Activated T-cell treated with anti-CD3 and anti-CD28 coated beads, Interleukin-2, amount 50 U/mL, for 4 hours (primary cell): ENCODE measurements around the gene STRN3. TPM values are rescaled to one million over a fixed set of nuclear protein-coding genes. Genes with fewer than 3 reads are reported as not detected.
"Not testable (repeated sequence)": the region's sequence is repeated elsewhere in the genome, so short reads cannot be mapped to it uniquely, and the experiment has no call there.

ENCODE experiments used
- ATAC-seq, 2 donors: fragments of 200-7000 bp; cut with Tn5 transposase; one replicate each; pipeline ENCODE4 v1.10.0; 2021
- DNase-seq: peaks from one replicate; pipeline ENCODE4 v3.0.0-alpha.2; 2020
- H3K27me3 Mint-ChIP-seq: one replicate; pipeline ENCODE4 v1.8.0; 2021; ENCODE audit warnings: low read depth, mixed read lengths
- H3K36me3 Mint-ChIP-seq: one replicate; pipeline ENCODE4 v1.8.0; 2022; ENCODE audit warnings: mixed read lengths; ENCODE audit not compliant: insufficient read depth
- H3K4me1 Mint-ChIP-seq: one replicate; pipeline ENCODE4 v1.8.0; 2021; ENCODE audit warnings: low read depth, mixed read lengths
- H3K4me3 Mint-ChIP-seq: one replicate; pipeline ENCODE4 v1.8.0; 2021; ENCODE audit warnings: mild to moderate bottlenecking, moderate library complexity, mixed read lengths
- H3K9me3 Mint-ChIP-seq: one replicate; pipeline ENCODE4 v1.8.0; 2021; ENCODE audit warnings: mixed read lengths
- total RNA-seq, 3 donors: library from RNA; stranded (reverse); gene quantifications; one replicate each; pipeline ENCODE4 v1.2.1, GENCODE V29; 2021

STRN3 gene
- total RNA-seq, 3 donors from 2014 or later, result 21.4 to 24.1 (median 23.3) TPM

- peaks cover 4% of the 10 kb centered on the region for H3K4me1 Mint-ChIP-seq
- no peaks in the 10 kb centered on the region for H3K27me3 Mint-ChIP-seq
- no peaks in the 10 kb centered on the region for H3K9me3 Mint-ChIP-seq
- ATAC-seq (no peak), DNase-seq (no peak)
- no peak overlapping the region for H3K4me3 Mint-ChIP-seq
- H3K36me3 Mint-ChIP-seq, result peaks cover 1% of the 10 kb centered on the region
These were observed 21.3 kb upstream of the STRN3 start for GRCh38 chr14:31047503-31047902.

GRCh38 chr14:31045501-31046080 is 19.4 kb upstream of the STRN3 start:
- DNase-seq, result no peak
- Mint-ChIP-seq H3K36me3 (peaks cover 1% of the 10 kb centered on the region), H3K9me3 (no peaks in the 10 kb centered on the region), H3K27me3 (no peaks in the 10 kb centered on the region), H3K4me3 (no peak overlapping the region), H3K4me1 (peaks cover 4% of the 10 kb centered on the region)
- no peak for ATAC-seq

- peaks cover 4% of the 10 kb centered on the region for H3K4me1 Mint-ChIP-seq
- H3K4me3 Mint-ChIP-seq, result no peak overlapping the region
- ATAC-seq (no peak), DNase-seq (no peak)
- H3K9me3 Mint-ChIP-seq, result no peaks in the 10 kb centered on the region
- no peaks in the 10 kb centered on the region for H3K27me3 Mint-ChIP-seq
- H3K36me3 Mint-ChIP-seq, result peaks cover 1% of the 10 kb centered on the region
These were observed 17.2 kb upstream of the STRN3 start for GRCh38 chr14:31043379-31043778.

GRCh38 chr14:31042893-31043292 is 16.7 kb upstream of the STRN3 start:
- not testable (repeated sequence) for H3K4me1 Mint-ChIP-seq, DNase-seq, H3K27me3 Mint-ChIP-seq, H3K4me3 Mint-ChIP-seq, H3K36me3 Mint-ChIP-seq, ATAC-seq, H3K9me3 Mint-ChIP-seq

GRCh38 chr14:31042300-31042699 is 16.1 kb upstream of the STRN3 start:
- peaks cover 4% of the 10 kb centered on the region for H3K4me1 Mint-ChIP-seq
- ATAC-seq, result no peak
- peaks cover 7% of the 10 kb centered on the region for H3K36me3 Mint-ChIP-seq
- H3K4me3 Mint-ChIP-seq, result no peak overlapping the region
- H3K9me3 Mint-ChIP-seq, result no peaks in the 10 kb centered on the region
- DNase-seq, result no peak
- no peaks in the 10 kb centered on the region for H3K27me3 Mint-ChIP-seq

GRCh38 chr14:31038521-31039166 is 12.5 kb upstream of the STRN3 start:
- peaks cover 8% of the 10 kb centered on the region for H3K36me3 Mint-ChIP-seq
- no peak for DNase-seq
- no peaks in the 10 kb centered on the region for H3K4me1 Mint-ChIP-seq
- no peak overlapping the region for H3K4me3 Mint-ChIP-seq
- H3K9me3 Mint-ChIP-seq, result no peaks in the 10 kb centered on the region
- no peak for ATAC-seq
- no peaks in the 10 kb centered on the region for H3K27me3 Mint-ChIP-seq

- no peaks in the 10 kb centered on the region for H3K9me3 Mint-ChIP-seq
- peaks cover 8% of the 10 kb centered on the region for H3K36me3 Mint-ChIP-seq
- peaks cover 3% of the 10 kb centered on the region for H3K4me1 Mint-ChIP-seq
- no peak for DNase-seq
- no peak overlapping the region for H3K4me3 Mint-ChIP-seq
- no peak for ATAC-seq
- H3K27me3 Mint-ChIP-seq, result no peaks in the 10 kb centered on the region
These were observed 11.6 kb upstream of the STRN3 start for GRCh38 chr14:31037709-31038221.

- Mint-ChIP-seq H3K9me3 (no peaks in the 10 kb centered on the region), H3K4me1 (peaks cover 8% of the 10 kb centered on the region), H3K27me3 (no peaks in the 10 kb centered on the region), H3K4me3 (no peak overlapping the region), H3K36me3 (peaks cover 8% of the 10 kb centered on the region)
- ATAC-seq (no peak), DNase-seq (no peak)
These were observed 10.4 kb upstream of the STRN3 start for GRCh38 chr14:31036552-31036951.

- H3K4me1 Mint-ChIP-seq, result peaks cover 37% of the 10 kb centered on the region
- no peaks in the 10 kb centered on the region for H3K9me3 Mint-ChIP-seq
- no peaks in the 10 kb centered on the region for H3K36me3 Mint-ChIP-seq
- H3K27me3 Mint-ChIP-seq, result no peaks in the 10 kb centered on the region
- no peak for DNase-seq
- no peak for ATAC-seq
- no peak overlapping the region for H3K4me3 Mint-ChIP-seq
These were observed 4.3 kb upstream of the STRN3 start for GRCh38 chr14:31030469-31030868.

GRCh38 chr14:31029016-31029970 is 3.1 kb upstream of the STRN3 start:
- H3K4me1 Mint-ChIP-seq, result peaks cover 45% of the 10 kb centered on the region
- no peak for ATAC-seq
- no peak for DNase-seq
- H3K36me3 Mint-ChIP-seq, result no peaks in the 10 kb centered on the region
- H3K4me3 Mint-ChIP-seq, result no peak overlapping the region
- H3K27me3 Mint-ChIP-seq, result no peaks in the 10 kb centered on the region
- no peaks in the 10 kb centered on the region for H3K9me3 Mint-ChIP-seq

- no peaks in the 10 kb centered on the region for H3K27me3 Mint-ChIP-seq
- H3K9me3 Mint-ChIP-seq, result no peaks in the 10 kb centered on the region
- no peak for ATAC-seq
- H3K36me3 Mint-ChIP-seq, result peaks cover under 1% of the 10 kb centered on the region
- no peak overlapping the region for H3K4me3 Mint-ChIP-seq
- peaks cover 55% of the 10 kb centered on the region for H3K4me1 Mint-ChIP-seq
- no peak for DNase-seq
These were observed 1.7 kb upstream of the STRN3 start for GRCh38 chr14:31027847-31028246.

GRCh38 chr14:31026450-31027235 is 464 bp upstream of the STRN3 start:
- H3K27me3 Mint-ChIP-seq, result no peaks in the 10 kb centered on the region
- ATAC-seq (peak; percentile 90 to 91), DNase-seq (peak; percentile 85)
- H3K9me3 Mint-ChIP-seq, result no peaks in the 10 kb centered on the region
- H3K4me3 Mint-ChIP-seq, result peak overlapping the region; percentile 98
- H3K36me3 Mint-ChIP-seq, result peaks cover 3% of the 10 kb centered on the region
- H3K4me1 Mint-ChIP-seq, result peaks cover 56% of the 10 kb centered on the region

GRCh38 chr14:31025367-31026076 is 657 bp downstream of the STRN3 start, which contains the start of gene AP4S1:
TSS of gene AP4S1 (plus strand) at chr14:31025649. CDS start at chr14:31066197, 40,548 bp downstream.
- no peaks in the 10 kb centered on the region for H3K27me3 Mint-ChIP-seq
- peaks cover 51% of the 10 kb centered on the region for H3K4me1 Mint-ChIP-seq
- peak; percentile 34 for DNase-seq
- H3K4me3 Mint-ChIP-seq, result peak within 1 kb of the TSS; percentile 98
- peaks cover 7% of the 10 kb centered on the region for H3K36me3 Mint-ChIP-seq
- ATAC-seq, result peak; percentile 42 to 51
- no peaks in the 10 kb centered on the region for H3K9me3 Mint-ChIP-seq
